Endothelial cell of umbilical vein (primary cell): ENCODE results near the gene SKOR1. TPM values are rescaled to one million over a fixed set of nuclear protein-coding genes. Genes with fewer than 3 reads are reported as not detected.

ENCODE experiments used
- BruUV-seq: library from RNA; stranded (reverse); fragments of 400-500 nt; replicated peaks from 2 replicates; lab custom pipeline; 2021; lab: Mats Ljungman, UMichigan
- CTCF ChIA-PET: fragments of 300-600, 350-600 bp; sonication (Branson Sonifier 250); formaldehyde crosslinking; loops from one replicate; lab custom pipeline; 2021; ENCODE audit warnings: antibody characterized with exemption, inconsistent platforms; lab: Charles Lee
- POLR2A ChIA-PET: fragments of 300-600, 350-600 bp; sonication (Branson Sonifier 250); formaldehyde crosslinking; loops from one replicate; lab custom pipeline; 2021; ENCODE audit warnings: antibody characterized with exemption, inconsistent platforms; lab: Charles Lee
- DNase-seq: peaks from one replicate; pipeline ENCODE4 v3.0.0-alpha.2; 2011; ENCODE audit warnings: low read depth, low spot score
- FAIRE-seq: peaks from 2 replicates; lab custom pipeline; 2011; peaks lifted over from hg19 to GRCh38; lab: Jason Lieb, UNC
- H2AFZ ChIP-seq: 2 replicates; pipeline ENCODE4 v1.6.0; 2012; ENCODE audit warnings: low read depth, low read length, control low read depth, inconsistent platforms
- H3K27ac ChIP-seq: 2 replicates; pipeline ENCODE4 v1.5.1; 2011; ENCODE audit warnings: low read depth, mild to moderate bottlenecking, control low read depth, low read length, moderate library complexity; ENCODE audit not compliant: insufficient read depth
- H3K27me3 ChIP-seq, 2 experiments: 2 replicates each; pipeline versions ENCODE4 v1.6.0 to v1.6.1; 2011; ENCODE audit warnings: low read length in 2 of 2, mixed read lengths in 1 of 2; ENCODE audit not compliant: control insufficient read depth in 2 of 2, insufficient read depth in 2 of 2
- H3K36me3 ChIP-seq, 2 experiments: 2 replicates in 1 of 2; 3 replicates in 1 of 2; pipeline ENCODE4 v1.5.1; 2011; ENCODE audit warnings: low read length in 2 of 2, mild to moderate bottlenecking in 1 of 2, moderate library complexity in 1 of 2; ENCODE audit not compliant: control insufficient read depth in 2 of 2, insufficient read depth in 2 of 2; ENCODE audit errors: extremely low read depth in 1 of 2
- H3K4me1 ChIP-seq: 3 replicates; pipeline ENCODE4 v1.5.1; 2011; ENCODE audit warnings: mild to moderate bottlenecking, low read length; ENCODE audit not compliant: control insufficient read depth, insufficient read depth; ENCODE audit errors: extremely low read depth
- H3K4me2 ChIP-seq: 2 replicates; pipeline ENCODE4 v1.6.1; 2011; ENCODE audit warnings: low read length, control low read depth, mixed read lengths; ENCODE audit not compliant: insufficient read depth
- H3K4me3 ChIP-seq, 3 experiments: fragments of 200-600 bp in 1 of 3; sonication (generic), shearing (Covaris generic) in 1 of 3; replicated peaks in 1 of 3; 2 replicates each; pipeline ENCODE4 v1.5.1; 2011 to 2016; ENCODE audit warnings: control low read depth in 3 of 3, low read length in 3 of 3, mild to moderate bottlenecking in 2 of 3, inconsistent platforms in 1 of 3, low read depth in 1 of 3, moderate library complexity in 1 of 3; ENCODE audit not compliant: insufficient read depth in 1 of 3
- H3K79me2 ChIP-seq: 2 replicates; pipeline ENCODE4 v1.6.0; 2012; ENCODE audit warnings: low read length, inconsistent platforms; ENCODE audit not compliant: control insufficient read depth, insufficient read depth
- H3K9ac ChIP-seq: replicated peaks from 2 replicates; pipeline ENCODE3; 2011; ENCODE audit warnings: low read length, control low read depth; ENCODE audit not compliant: insufficient read depth; ENCODE audit errors: extremely low read depth
- H3K9me1 ChIP-seq: replicated peaks from 3 replicates; pipeline ENCODE4 v1.6.0; 2011; ENCODE audit warnings: mild to moderate bottlenecking, low read length; ENCODE audit not compliant: control insufficient read depth, insufficient read depth; ENCODE audit errors: extremely low read depth
- H3K9me3 ChIP-seq: replicated peaks from 2 replicates; pipeline ENCODE4 v1.5.1; 2012; ENCODE audit warnings: low read length, inconsistent platforms; ENCODE audit not compliant: control insufficient read depth, insufficient read depth
- H4K20me1 ChIP-seq: replicated peaks from 2 replicates; pipeline ENCODE3; 2011; ENCODE audit warnings: mild to moderate bottlenecking, low read length; ENCODE audit not compliant: control insufficient read depth, insufficient read depth; ENCODE audit errors: extremely low read depth
- CTCF ChIP-seq, 2 donors: IDR thresholded peaks; 1 replicate in 1 of 2; 2 replicates in 1 of 2; pipeline ENCODE4 v1.5.1; 2011; ENCODE audit warnings: low read length in 2 of 2, mild to moderate bottlenecking in 2 of 2, moderate library complexity in 2 of 2, control low read depth in 1 of 2, inconsistent platforms in 1 of 2, low read depth in 1 of 2; ENCODE audit not compliant: insufficient read depth in 1 of 2; ENCODE audit errors: extremely low read depth in 1 of 2
- EZH2 ChIP-seq: IDR thresholded peaks from 2 replicates; pipeline ENCODE4 v1.6.1; 2012; ENCODE audit warnings: borderline replicate concordance, low read depth, mild to moderate bottlenecking, moderate library complexity, low read length, inconsistent platforms; ENCODE audit not compliant: severe bottlenecking
- dilution Hi-C: fragments of 300-500 bp; cut with MboI; formaldehyde crosslinking; loops from one replicate; pipeline ENCODE4 v1.15.0; 2019; ENCODE audit warnings: low sequenced_read_pairs; ENCODE audit not compliant: extremely low pct_ligation_motif_present
- intact Hi-C: fragments of 100-400 bp; cut with micrococcal nuclease; formaldehyde crosslinking; loops from one replicate; pipeline ENCODE4 v1.10.0; 2022
- polyA plus RNA-seq, 4 experiments: library from polyadenylated mRNA; depleted of rRNA in 3 of 4; stranded (reverse) in 3 of 4; unstranded in 1 of 4; fragments of >200 nt; gene quantifications; 2 replicates each; pipeline versions ENCODE4 v1.2.1 to v1.2.3, GENCODE V29; 2011 to 2012; ENCODE audit warnings: missing spikeins in 1 of 4
- total RNA-seq: library from RNA; stranded (reverse); gene quantifications from 2 replicates; pipeline ENCODE4 v1.2.3, GENCODE V29; 2021

The SKOR1 gene
- total and polyA plus RNA-seq, 2 donors (not counting 3 experiments of a cell fraction or from before 2014, with no cell fraction given) = 0.06 to 0.15 TPM

- intact Hi-C loops = loop anchor here (2.0 to 5.0 kb wide), 2 partner anchors 311 to 510 kb away; partner anchors contain the start of gene C15orf61
- Histone ChIP-seq H3K9me3 (no peaks in the 10 kb centered on the region), H3K4me2 (no peak overlapping the region), H3K27me3 (peaks cover 75 to 94% of the 10 kb centered on the region in 2 experiments), H3K9ac (no peak overlapping the region), H4K20me1 (no peaks in the 10 kb centered on the region), H3K79me2 (no peaks in the 10 kb centered on the region), H3K36me3 (no peaks in the 10 kb centered on the region), H3K9me1 (no peaks in the 10 kb centered on the region), H3K4me1 (peaks cover 32% of the 10 kb centered on the region), H3K4me3 (no peak overlapping the region), H3K27ac (no peak overlapping the region), H2AFZ (no peak overlapping the region)
- CTCF ChIA-PET = interaction anchor here (0.9 to 3.1 kb wide), 11 partner anchors 9 to 886 kb away, joined by 3 to 36 read pairs (median 6); partner anchors contain the start of gene C15orf61
- BruUV-seq = no TSS peak
- DNase-seq (no peak), FAIRE-seq (no peak)
- POLR2A ChIA-PET = no interaction called here
- dilution Hi-C loops = no loop called here
- TF ChIP-seq EZH2 = no peak
- TF ChIP-seq CTCF (IDR thresholded peaks at IDR 0.05; ENCODE audit: extremely low read depth in 1 of 2, insufficient read depth in 1 of 2, low read depth in 1 of 2, low read length in 2 of 2) = peak in 1 of 2 donors; percentile 31
Observed at GRCh38 chr15:67832031-67832551, 6.8 kb downstream of the SKOR1 start.
